GM18951 (cell line): Measurements from ENCODE around the gene TTC17.

Experiments
- POLR2A ChIP-seq: IDR thresholded peaks from 4 replicates; pipeline ENCODE4 v1.6.1; 2011; ENCODE audit warnings: mild to moderate bottlenecking; ENCODE audit not compliant: insufficient read length, insufficient read depth; ENCODE audit errors: extremely low read depth
- in situ Hi-C: fragments of 300-500 bp; cut with MboI; formaldehyde crosslinking; loops from one replicate; pipeline ENCODE4 v1.12.0; 2022; ENCODE audit warnings: low sequenced_read_pairs, mixed read lengths, inconsistent platforms; ENCODE audit not compliant: unreplicated experiment

TTC17 gene

DNA sequence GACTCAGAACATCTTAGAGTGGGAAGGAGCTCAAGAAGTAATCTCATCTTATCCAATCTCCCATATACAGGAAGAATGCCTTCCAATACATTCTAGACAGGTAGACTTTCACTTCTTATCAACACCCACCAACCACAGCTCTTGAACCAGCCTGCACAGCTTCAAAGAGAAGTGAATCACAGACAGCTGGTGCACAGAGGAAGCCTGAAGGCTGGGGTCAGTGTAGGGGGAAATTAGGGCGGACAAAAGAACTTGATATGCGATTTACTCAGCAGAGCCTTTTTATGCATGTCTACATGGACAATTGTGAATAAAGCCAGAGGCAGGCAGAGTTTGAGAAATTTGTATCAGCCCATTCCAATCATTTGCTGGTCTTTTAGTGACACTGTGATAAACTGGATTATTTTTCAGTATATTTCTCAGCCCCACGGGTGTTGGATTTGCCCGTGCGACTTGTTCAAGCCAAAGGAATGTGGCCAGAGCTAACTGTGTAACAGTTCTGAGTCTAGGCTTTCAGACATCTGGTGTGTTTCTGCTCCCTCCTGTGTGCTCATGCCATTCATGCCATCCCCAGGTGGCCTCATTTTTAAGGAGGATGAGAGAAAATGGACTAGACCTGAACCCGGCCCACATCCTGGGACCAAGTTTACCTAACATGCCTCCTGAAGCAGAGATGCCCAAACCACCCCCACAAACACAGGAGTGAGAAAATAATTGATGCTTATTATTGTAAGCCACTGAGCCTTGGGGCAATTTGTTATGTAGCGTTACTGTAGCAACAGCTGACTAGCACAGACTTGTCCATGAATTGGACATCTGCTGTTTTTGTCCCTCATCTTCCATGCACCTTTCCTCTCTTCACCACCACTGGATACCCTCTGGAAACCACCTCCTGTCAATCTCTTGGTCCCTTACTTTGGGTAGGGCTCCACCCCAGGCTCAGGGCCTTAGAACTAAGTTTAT lies 184.3 kb downstream of the TTC17 start:
- in situ Hi-C loops, result no loop called here
- no peak for TF ChIP-seq POLR2A
